CD4-positive, alpha-beta T cell (primary cell): ENCODE measurements around the gene MKNK2. TPM values are rescaled to one million over a fixed set of nuclear protein-coding genes. Genes with fewer than 3 reads are reported as not detected.

Source experiments
- ATAC-seq: fragments of 200-7000 bp; cut with Tn5 transposase; one replicate; pipeline ENCODE4 v1.10.0; 2022; ENCODE audit warnings: mild to moderate bottlenecking; ENCODE audit not compliant: poor library complexity
- CTCF ChIA-PET: fragments of 350-600 bp; sonication (Branson Sonifier 250); formaldehyde crosslinking; loops from one replicate; lab custom pipeline; 2021; ENCODE audit warnings: antibody characterized with exemption, inconsistent platforms; lab: Charles Lee
- POLR2A ChIA-PET: fragments of 350-600 bp; sonication (Branson Sonifier 250); formaldehyde crosslinking; loops from one replicate; lab custom pipeline; 2021; ENCODE audit warnings: antibody characterized with exemption, inconsistent platforms; lab: Charles Lee
- DNase-seq, 14 experiments: peaks; one replicate each; pipeline ENCODE4 v3.0.0-alpha.2; 2013 to 2020; ENCODE audit warnings: mixed read lengths in 2 of 14
- H3K27ac ChIP-seq, 2 donors: one replicate each; pipeline versions ENCODE4 v1.5.1 to v1.7.0; 2013; ENCODE audit warnings: low read length in 2 of 2, low read depth in 1 of 2, mild to moderate bottlenecking in 1 of 2
- H3K27me3 ChIP-seq, 2 experiments: 1 replicate in 1 of 2; 2 replicates in 1 of 2; pipeline versions ENCODE4 v1.6.1 to v1.7.0; 2013; ENCODE audit warnings: low read length in 2 of 2, control low read depth in 1 of 2, mild to moderate bottlenecking in 1 of 2, moderate library complexity in 1 of 2; ENCODE audit not compliant: insufficient read depth in 2 of 2, control insufficient read depth in 1 of 2
- H3K36me3 ChIP-seq: one replicate; pipeline ENCODE4 v1.6.1; 2013; ENCODE audit warnings: low read length, control low read depth; ENCODE audit not compliant: insufficient read depth
- H3K4me1 ChIP-seq: one replicate; pipeline ENCODE4 v1.6.1; 2013; ENCODE audit warnings: low read length, control low read depth; ENCODE audit not compliant: insufficient read depth
- H3K4me3 ChIP-seq: one replicate; pipeline ENCODE4 v1.5.1; 2013; ENCODE audit warnings: mild to moderate bottlenecking, low read length, moderate library complexity
- H3K9me3 ChIP-seq, 2 experiments: 1 replicate in 1 of 2; 2 replicates in 1 of 2; pipeline versions ENCODE4 v1.6.1 to v1.7.0; 2013; ENCODE audit warnings: low read length in 2 of 2, mild to moderate bottlenecking in 2 of 2, control low read depth in 1 of 2, moderate library complexity in 1 of 2; ENCODE audit not compliant: control insufficient read depth in 1 of 2, insufficient read depth in 1 of 2
- H3K27ac Mint-ChIP-seq: one replicate; pipeline ENCODE4 v1.8.0; 2020; ENCODE audit warnings: mixed read lengths
- H3K27me3 Mint-ChIP-seq: one replicate; pipeline ENCODE4 v1.8.0; 2021; ENCODE audit warnings: mixed read lengths
- H3K36me3 Mint-ChIP-seq: one replicate; pipeline ENCODE4 v1.8.0; 2021; ENCODE audit warnings: low read depth, mixed read lengths
- H3K4me1 Mint-ChIP-seq: one replicate; pipeline ENCODE4 v1.8.0; 2021; ENCODE audit warnings: low read depth, mixed read lengths
- H3K4me3 Mint-ChIP-seq: one replicate; pipeline ENCODE4 v1.8.0; 2020; ENCODE audit warnings: mild to moderate bottlenecking, mixed read lengths
- H3K9me3 Mint-ChIP-seq: one replicate; pipeline ENCODE4 v1.8.0; 2020; ENCODE audit warnings: mixed read lengths
- CTCF ChIP-seq: fragments of 200-600 bp; IDR thresholded peaks from one replicate; pipeline ENCODE4 v1.8.0; 2022; ENCODE audit warnings: antibody characterized with exemption, mild to moderate bottlenecking
- intact Hi-C, 2 experiments: fragments of 100-400 bp; cut with DNase I in 1 of 2; cut with micrococcal nuclease in 1 of 2; formaldehyde crosslinking; loops; one replicate each; pipeline versions ENCODE4 v1.15.1 to v1.9.0; 2023 to 2025; cut with DNase I, micrococcal nuclease
- total RNA-seq, 174 experiments: library from RNA in 2 of 174; stranded (reverse) in 2 of 174; gene quantifications; one replicate each; pipeline ENCODE4 v1.2.3 and lab custom pipeline; 2021 to 2026

MKNK2 gene
- total RNA-seq, 2 experiments from 2014 or later: 325 to 347 TPM

GRCh38 chr19:2026770-2027169 lies 24.3 kb downstream of the MKNK2 start:
- intact Hi-C loops: no loop called here

GRCh38 chr19:2022289-2022688 lies 28.8 kb downstream of the MKNK2 start:
- H3K4me3 ChIP-seq: no peak overlapping the region
- no peak for DNase-seq
- intact Hi-C loops: no loop called here
- H3K36me3 Mint-ChIP-seq: no peaks in the 10 kb centered on the region
- peaks cover 8% of the 10 kb centered on the region for H3K4me1 Mint-ChIP-seq
- peaks cover 8% of the 10 kb centered on the region for H3K4me1 ChIP-seq
- H3K27ac Mint-ChIP-seq: no peak overlapping the region
- H3K27me3 ChIP-seq: no peaks in the 10 kb centered on the region
- no peak overlapping the region for H3K27ac ChIP-seq
- ChIA-PET CTCF (no interaction called here), POLR2A (no interaction called here)
- peaks cover 0 to 5% of the 10 kb centered on the region in 2 experiments for H3K9me3 ChIP-seq
- no peaks in the 10 kb centered on the region for H3K9me3 Mint-ChIP-seq
- no peak for TF ChIP-seq CTCF
- no peaks in the 10 kb centered on the region for H3K36me3 ChIP-seq
- H3K4me3 Mint-ChIP-seq: no peak overlapping the region
- H3K27me3 Mint-ChIP-seq: no peaks in the 10 kb centered on the region
- no peak for ATAC-seq

More at GRCh38 chr19:2026770-2027169, 24.3 kb downstream of the MKNK2 start:
- Histone ChIP-seq H3K4me1 (peaks cover 5% of the 10 kb centered on the region), H3K4me3 (no peak overlapping the region), H3K27me3 (no peaks in the 10 kb centered on the region), H3K9me3 (peaks cover 0 to 5% of the 10 kb centered on the region in 2 experiments), H3K27ac (no peak overlapping the region), H3K36me3 (no peaks in the 10 kb centered on the region)
- peaks cover 9% of the 10 kb centered on the region for H3K4me1 Mint-ChIP-seq
- no peaks in the 10 kb centered on the region for H3K27me3 Mint-ChIP-seq
- H3K27ac Mint-ChIP-seq: no peak overlapping the region
- no peaks in the 10 kb centered on the region for H3K36me3 Mint-ChIP-seq
- POLR2A ChIA-PET: no interaction called here
- H3K4me3 Mint-ChIP-seq: no peak overlapping the region
- ATAC-seq (no peak), DNase-seq (no peak)
- TF ChIP-seq CTCF: no peak
- no peaks in the 10 kb centered on the region for H3K9me3 Mint-ChIP-seq
- CTCF ChIA-PET: no interaction called here

GRCh38 chr19:2021453-2022140 lies 29.4 kb downstream of the MKNK2 start:
- Histone ChIP-seq H3K9me3 (peaks cover 0 to 5% of the 10 kb centered on the region in 2 experiments), H3K4me3 (no peak overlapping the region), H3K27me3 (no peaks in the 10 kb centered on the region), H3K27ac (no peak overlapping the region), H3K4me1 (peaks cover 8% of the 10 kb centered on the region), H3K36me3 (no peaks in the 10 kb centered on the region)
- H3K27me3 Mint-ChIP-seq: no peaks in the 10 kb centered on the region
- no peak overlapping the region for H3K4me3 Mint-ChIP-seq
- POLR2A ChIA-PET: no interaction called here
- no peak for TF ChIP-seq CTCF
- H3K4me1 Mint-ChIP-seq: peaks cover 7% of the 10 kb centered on the region
- DNase-seq: no peak
- intact Hi-C loops: no loop called here
- no peaks in the 10 kb centered on the region for H3K9me3 Mint-ChIP-seq
- H3K36me3 Mint-ChIP-seq: no peaks in the 10 kb centered on the region
- H3K27ac Mint-ChIP-seq: no peak overlapping the region
- ATAC-seq: no peak
- CTCF ChIA-PET: no interaction called here
